ENCODE data around the gene EXOC3L2.

DNA sequence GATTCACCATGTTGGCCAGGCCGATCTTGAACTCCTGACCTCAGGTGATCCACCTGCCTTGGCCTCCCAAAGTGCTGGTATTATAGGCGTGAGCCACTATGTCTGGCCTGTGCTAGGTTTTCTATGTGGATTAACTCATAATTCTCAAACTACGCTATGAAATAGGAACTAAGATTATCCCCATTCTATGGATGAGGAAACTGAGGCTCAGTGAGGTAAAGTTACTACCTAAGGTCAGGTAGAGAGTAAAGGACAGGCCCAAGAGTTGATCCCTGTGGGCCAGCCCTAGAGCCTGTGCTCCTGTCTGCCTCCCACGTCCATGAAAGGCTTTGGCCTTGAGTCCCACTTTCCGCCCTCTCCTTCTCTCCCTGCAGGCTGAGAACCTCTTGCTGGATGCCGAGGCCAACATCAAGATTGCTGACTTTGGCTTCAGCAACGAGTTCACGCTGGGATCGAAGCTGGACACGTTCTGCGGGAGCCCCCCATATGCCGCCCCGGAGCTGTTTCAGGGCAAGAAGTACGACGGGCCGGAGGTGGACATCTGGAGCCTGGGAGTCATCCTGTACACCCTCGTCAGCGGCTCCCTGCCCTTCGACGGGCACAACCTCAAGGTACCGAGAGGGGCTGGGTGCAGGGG, 26.0 kb upstream of the EXOC3L2 start:
- TF ChIP-seq, protein P1, sequence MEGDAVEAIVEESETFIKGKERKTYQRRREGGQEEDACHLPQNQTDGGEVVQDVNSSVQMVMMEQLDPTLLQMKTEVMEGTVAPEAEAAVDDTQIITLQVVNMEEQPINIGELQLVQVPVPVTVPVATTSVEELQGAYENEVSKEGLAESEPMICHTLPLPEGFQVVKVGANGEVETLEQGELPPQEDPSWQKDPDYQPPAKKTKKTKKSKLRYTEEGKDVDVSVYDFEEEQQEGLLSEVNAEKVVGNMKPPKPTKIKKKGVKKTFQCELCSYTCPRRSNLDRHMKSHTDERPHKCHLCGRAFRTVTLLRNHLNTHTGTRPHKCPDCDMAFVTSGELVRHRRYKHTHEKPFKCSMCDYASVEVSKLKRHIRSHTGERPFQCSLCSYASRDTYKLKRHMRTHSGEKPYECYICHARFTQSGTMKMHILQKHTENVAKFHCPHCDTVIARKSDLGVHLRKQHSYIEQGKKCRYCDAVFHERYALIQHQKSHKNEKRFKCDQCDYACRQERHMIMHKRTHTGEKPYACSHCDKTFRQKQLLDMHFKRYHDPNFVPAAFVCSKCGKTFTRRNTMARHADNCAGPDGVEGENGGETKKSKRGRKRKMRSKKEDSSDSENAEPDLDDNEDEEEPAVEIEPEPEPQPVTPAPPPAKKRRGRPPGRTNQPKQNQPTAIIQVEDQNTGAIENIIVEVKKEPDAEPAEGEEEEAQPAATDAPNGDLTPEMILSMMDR (IDR thresholded peaks at IDR 0.05) = no peak
- no peak for TF ChIP-seq POLR2AphosphoS5 (IDR thresholded peaks at IDR 0.05)
- no peak for TF ChIP-seq POLR2A (IDR thresholded peaks at IDR 0.05; ENCODE audit: low read depth)
